Stimulated activated CD4-positive, alpha-beta T cell treated with anti-CD3 and anti-CD28 coated beads, Interleukin-15, amount 100 ng/mL, for 48 hours (primary cell): ENCODE results near the gene TAS1R3.

ENCODE experiments used
- DNase-seq, 2 donors: peaks; one replicate each; pipeline ENCODE4 v3.0.0-alpha.2; 2020; ENCODE audit warnings: low read depth in 2 of 2

The TAS1R3 gene

GRCh38 chr1:1340185-1340584 is 9.1 kb downstream of the TAS1R3 start:
- no peak for DNase-seq

- DNase-seq = no peak
These were observed 9.9 kb downstream of the TAS1R3 start for GRCh38 chr1:1340791-1341548.

GRCh38 chr1:1341549-1342021 is 10.5 kb downstream of the TAS1R3 start:
- DNase-seq = no peak

DNA sequence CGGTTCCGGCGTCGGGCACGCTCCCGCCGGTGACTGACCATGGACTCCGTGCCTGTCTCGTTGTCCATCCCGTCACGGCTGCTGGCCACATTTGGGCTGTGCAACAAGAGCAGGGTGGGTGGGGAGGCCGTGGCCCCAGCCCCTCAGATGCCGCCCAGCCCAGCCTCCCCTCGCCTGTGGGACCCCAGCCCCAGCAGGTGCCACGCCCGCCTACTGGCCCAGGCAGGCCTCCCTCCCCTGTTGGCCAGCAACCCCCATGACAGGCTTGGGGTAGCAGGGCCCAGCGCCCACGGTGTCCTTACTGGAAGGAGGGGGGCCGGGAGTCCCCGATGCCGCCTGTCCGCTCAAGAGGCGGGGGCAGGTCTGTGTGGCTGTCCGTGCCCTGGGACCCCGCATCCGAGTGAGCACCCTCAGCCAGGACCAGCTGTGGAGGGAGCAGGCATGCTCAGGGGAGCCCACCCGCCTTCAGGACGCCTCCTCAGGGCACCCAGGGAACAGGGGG is 11.0 kb downstream of the TAS1R3 start:
- DNase-seq = no peak

DNA sequence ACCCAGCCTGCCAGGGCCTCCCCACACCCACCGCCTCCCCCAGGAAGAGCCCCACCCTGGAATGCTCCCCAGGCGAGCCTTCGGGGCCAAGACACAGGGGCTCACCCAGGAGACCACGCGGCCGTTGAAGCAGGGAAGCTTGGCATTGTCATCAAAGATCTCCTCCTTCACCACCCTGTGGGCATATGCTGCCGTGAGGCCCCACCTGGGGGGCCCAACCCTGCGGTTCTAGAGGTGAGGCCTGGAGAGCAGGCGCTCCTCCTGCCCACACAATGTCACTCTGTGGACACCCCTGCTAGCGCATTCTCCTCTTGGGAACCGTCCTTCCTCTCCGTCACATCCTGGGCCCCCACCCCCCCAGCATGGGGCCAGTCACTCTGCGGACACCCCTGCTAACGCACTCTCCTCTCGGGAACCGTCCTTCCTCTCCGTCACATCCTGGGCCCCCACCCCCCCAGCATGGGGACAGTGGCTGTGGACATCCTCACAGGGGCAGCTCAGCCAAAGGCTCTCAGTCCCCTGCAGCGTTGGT is 11.6 kb downstream of the TAS1R3 start:
- no peak for DNase-seq

DNA sequence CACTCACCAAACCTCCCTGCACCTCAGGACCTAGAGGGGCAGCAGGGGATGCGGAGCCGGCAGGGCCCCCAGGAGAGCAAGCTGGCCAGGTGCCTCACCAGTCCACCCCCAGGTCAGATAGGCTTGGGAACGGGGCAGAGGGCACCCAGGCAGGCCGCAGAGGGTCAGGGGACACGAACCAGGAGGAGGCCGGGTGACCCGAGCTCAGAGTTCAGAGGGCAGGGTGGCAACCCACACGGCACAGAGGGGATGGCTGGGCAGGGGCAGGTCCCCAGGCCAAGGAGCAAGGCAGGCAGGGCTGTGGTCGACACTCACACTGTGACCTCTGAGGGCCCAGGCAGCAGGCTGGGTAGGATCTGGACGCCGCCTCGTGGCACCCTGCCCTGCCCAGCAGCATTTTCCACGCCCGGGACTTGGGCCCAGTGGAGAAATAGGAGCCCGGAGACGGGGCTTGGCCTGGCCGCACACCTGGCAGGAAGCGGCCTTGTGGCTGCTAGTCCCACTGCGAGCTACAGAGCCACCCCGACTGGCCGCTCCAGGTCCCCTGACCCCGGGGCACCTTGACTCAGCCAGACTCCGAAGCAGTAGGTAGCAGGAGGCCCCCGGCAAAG is 12.8 kb downstream of the TAS1R3 start:
- DNase-seq = no peak

GRCh38 chr1:1344655-1345361 is 13.7 kb downstream of the TAS1R3 start:
- DNase-seq = peak; percentile 53 to 58

GRCh38 chr1:1345384-1345783 is 14.3 kb downstream of the TAS1R3 start:
- no peak for DNase-seq

DNA sequence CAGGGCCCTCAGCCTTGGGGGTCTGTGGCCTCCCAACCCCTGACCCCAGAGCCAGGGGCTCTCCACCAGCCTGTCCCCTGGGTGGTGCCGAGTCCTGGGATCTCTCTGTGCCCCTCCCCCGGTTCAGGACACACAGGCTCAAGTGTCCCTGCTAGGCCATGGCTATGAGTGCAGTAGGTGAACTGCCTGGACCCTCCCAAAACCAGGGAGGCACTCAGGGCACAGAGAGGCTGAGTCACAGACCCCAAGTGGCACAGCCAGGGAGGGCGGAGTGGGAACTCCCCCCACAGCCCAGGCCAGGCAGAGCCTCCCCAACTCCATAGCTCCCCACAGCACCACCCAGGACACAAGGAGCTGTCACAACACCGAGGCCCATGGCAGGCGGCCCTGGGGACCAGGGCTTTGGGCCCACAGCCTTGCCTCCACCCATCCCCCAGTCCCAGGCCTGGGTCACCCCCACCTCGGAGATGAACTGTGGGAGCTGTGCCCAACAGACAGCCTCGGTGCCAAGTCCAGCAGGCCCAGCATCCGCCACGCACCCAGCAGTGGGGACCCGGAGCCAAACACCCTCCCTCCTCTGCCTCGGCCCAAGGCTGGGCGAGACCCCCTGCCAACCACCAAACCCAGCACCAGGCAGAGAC is 14.9 kb downstream of the TAS1R3 start:
- DNase-seq = no peak

DNA sequence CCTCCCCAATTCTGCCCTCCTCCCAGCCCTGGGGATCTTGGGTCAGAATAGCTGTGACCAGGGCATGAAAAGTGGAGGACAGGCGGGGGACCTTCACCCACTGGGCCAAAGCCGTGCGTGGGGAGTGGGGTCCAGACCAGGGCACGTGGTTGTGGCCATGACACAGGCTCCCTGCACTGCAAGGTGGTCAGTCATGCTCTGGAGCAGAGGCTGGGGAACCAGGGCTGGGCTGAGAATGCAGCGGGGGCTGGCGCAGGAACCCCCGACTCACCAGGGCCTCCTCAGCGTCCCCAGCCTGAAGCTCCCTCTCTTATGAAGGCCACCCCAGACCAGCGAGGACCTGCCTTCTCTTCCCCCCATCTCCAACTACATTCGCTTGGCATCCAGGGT is 15.4 kb downstream of the TAS1R3 start:
- no peak for DNase-seq

DNA sequence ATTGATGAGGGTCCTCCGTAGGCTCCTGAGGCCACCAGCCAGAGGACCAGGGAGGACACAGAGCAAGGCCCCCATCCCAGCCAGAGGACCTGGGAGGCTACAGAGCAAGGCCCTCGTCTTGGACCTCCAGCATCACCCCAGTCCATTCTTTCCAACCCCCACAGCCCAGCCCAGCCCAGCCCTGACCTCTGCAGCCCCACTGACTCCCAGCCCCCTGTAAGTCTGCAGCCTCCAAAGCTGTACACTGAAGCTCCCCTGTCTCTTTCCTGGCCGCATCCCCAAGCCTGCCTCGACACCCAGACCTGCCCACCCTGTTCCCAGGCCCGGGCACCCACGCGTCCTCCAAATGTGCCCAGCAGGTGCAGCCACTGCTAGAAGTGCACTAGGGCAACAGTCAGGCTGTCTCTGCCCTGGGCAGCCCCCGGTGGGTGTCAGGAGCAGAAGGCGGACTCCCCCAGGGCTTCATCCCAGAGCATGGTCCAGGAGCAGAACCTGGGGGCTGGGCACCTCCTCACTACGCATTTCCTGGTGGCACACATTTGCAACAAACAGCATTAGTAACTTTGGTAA is 16.0 kb downstream of the TAS1R3 start:
- no peak for DNase-seq

GRCh38 chr1:1347663-1348419 is 16.8 kb downstream of the TAS1R3 start:
- DNase-seq = no peak

DNA sequence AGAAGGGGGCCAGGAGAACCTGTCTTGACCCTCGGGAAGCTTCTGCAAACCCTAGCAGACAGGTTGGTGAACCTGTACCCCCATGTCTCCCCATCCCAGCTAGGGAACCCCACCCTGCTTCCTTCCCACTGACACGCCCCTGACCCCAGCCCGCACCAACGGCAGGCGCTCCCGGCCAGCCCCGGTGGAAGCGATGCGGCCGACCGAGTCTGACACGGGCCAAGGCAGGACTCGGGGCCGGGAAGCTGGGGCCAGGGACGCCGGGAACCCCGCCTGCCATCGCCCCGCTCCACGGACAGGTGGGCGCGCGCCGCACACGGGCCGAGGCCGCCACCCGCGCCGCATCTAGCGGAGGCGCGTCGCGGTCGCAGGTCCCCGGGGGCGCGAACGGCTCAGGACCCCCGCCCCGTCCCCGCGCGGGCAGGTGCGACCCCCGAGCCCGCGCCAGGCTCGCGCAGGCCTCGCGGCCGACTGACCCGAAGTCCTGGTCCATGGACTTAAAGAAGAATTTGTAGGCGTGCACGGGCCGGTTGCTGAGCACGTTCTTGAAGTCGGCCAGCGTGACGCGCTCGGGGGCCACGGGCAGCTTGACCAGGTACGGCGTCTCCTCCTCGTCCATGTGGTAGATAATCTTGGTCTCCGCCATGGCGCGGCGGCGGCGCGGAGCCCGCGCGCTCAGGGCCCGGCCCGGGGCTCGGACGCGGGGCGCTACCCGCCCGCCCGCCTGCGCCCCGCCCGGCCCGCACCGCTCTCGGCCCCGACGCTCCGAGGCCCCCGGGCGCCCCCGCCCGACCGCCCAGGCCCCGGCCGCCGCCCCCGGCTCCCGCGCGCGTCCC is 17.6 kb downstream of the TAS1R3 start:
- DNase-seq = no peak

DNA sequence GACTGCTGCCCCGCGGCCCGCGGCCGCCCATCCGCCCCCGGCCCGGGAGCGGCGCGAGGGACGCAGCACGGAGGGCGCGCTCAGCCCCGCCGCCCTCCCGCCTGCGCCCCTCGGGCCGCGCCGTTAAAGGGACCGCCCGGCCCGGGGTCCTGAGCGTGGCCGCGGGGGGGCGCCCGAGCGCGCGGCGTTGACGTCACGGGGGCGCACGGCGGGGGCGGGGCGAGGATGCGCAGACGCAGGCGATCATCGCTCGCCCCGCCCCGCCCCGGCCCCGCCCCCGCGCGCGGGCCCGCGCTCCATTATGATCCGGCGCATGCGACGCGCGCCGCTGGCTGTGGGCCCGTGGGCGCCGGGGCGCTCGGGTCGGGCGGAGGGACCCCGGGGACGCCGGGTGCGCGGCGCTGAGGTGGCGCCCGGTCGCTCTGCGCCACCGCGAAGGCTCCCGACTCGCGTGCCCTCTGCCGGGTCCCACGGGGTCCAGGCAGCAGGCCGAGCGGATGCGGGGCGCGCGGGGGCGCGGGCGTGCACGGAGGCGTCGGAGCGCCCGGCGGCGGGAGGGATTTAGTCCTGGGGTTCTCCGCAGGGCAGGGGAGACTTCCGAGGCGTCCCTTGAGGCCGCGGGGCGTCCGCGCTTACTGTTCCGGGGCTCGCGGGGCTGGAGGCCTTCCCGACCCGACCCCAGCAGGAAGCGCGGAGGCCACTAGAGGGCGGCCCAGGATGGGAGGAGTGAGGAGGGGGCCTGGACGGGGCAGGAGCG is 18.4 kb downstream of the TAS1R3 start, which contains the start of gene DVL1:
Gene DVL1, minus strand, starts transcription at position 163 of the 757 bp plus-strand sequence. CDS start 353 bp downstream, outside the sequence.
- DNase-seq = peak in 1 of 2 donors; percentile 55

GRCh38 chr1:1351511-1352427 is 20.7 kb downstream of the TAS1R3 start:
- DNase-seq = no peak

- no peak for DNase-seq
These were observed 21.8 kb downstream of the TAS1R3 start for GRCh38 chr1:1352786-1353388.

GRCh38 chr1:1353389-1354151 is 22.5 kb downstream of the TAS1R3 start:
- no peak for DNase-seq
